ENCODE measurements around the gene EIPR1.

DNA sequence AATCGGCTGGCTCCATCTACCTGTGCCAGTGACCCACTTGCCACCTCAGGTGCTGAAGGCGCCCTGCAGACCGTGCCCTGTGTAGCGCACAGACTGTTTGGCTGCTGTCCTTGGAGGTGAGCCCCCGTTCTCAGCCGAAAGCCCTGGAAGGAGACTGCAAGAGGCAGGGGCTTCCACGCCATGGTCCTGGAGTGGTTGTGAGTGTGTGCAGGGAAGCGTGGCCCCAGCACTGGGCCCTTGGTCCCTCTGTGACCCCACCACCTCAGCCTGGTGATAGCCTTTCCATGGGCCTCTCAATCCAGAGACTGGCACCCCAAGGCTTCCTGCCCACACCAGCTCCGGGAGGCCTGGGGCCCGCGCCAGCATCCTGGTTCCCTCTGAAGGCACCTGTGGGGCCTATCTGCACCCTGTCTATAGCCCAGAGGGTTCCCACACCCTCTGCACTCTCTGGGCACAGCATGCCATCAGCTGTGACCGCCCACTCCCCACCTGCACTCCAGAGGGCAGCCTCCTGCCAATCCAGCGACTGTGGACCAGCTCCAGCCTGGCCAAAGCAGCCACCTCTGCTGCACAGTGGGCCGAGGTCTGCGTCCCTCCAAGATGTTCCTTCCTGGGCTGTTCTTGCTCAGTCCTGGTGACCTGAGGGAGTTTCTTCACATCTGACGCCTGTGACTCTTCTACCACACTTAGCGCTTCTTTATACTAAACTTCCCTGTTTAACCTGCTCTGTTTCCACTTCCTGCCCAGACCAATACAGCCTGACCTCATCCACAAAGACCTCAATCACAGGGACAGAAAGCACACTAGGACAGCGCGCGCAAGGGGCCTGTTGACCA, 109.5 kb downstream of the EIPR1 start:
- no peak for TF ChIP-seq ZNF24 (IDR thresholded peaks at IDR 0.05)
- TF ChIP-seq ZNF143 (CRISPR knock-in tag; IDR thresholded peaks at IDR 0.05) = no peak

Measured in HepG2 (cell line).